ENCODE results near the gene DMP1. TPM values are rescaled to one million over a fixed set of nuclear protein-coding genes. Genes with fewer than 3 reads are reported as not detected.

Gene DMP1
- total and polyA plus RNA-seq, 2 of the 8 experiments (the other 6 are each of a cell fraction or from before 2014, with no cell fraction given) = 0.05 to 0.17 TPM

- Histone ChIP-seq H3K9me3 (ENCODE audit: insufficient read depth in 2 of 2, low read depth in 1 of 2, low read length in 1 of 2) (peaks cover 19 to 26% of the 10 kb centered on the region in 2 experiments), H3K18ac (ENCODE audit: extremely low read depth, low read length) (no peak overlapping the region), H3K23me2 (ENCODE audit: low read depth, low read length) (no peaks in the 10 kb centered on the region), H3K56ac (replicated peaks; ENCODE audit: insufficient read length, low read depth, low read length) (no peak overlapping the region), H2BK20ac (ENCODE audit: low read length) (no peak overlapping the region), H2BK120ac (replicated peaks; ENCODE audit: low read depth, low read length) (no peak overlapping the region), H3K23ac (ENCODE audit: insufficient read length) (no peak overlapping the region), H2BK12ac (ENCODE audit: low read depth, low read length) (no peak overlapping the region), H2BK5ac (ENCODE audit: low read depth, low read length) (no peak overlapping the region), H2BK15ac (ENCODE audit: low read length) (no peak overlapping the region), H3K79me1 (ENCODE audit: low read depth, low read length) (no peaks in the 10 kb centered on the region), H3K79me2 (ENCODE audit: control insufficient read depth in 1 of 2, insufficient read depth in 2 of 2, low read length in 2 of 2) (no peaks in the 10 kb centered on the region), H3K4me3 (ENCODE audit: extremely low read depth in 1 of 4, insufficient read depth in 2 of 4, low read depth in 3 of 4, low read length in 4 of 4) (no peak overlapping the region), H4K8ac (ENCODE audit: extremely low read depth, insufficient read depth, low read length) (no peak overlapping the region), H3K36me3 (ENCODE audit: control insufficient read depth in 2 of 4, insufficient read depth in 4 of 4, low read length in 3 of 4) (peaks cover 0 to 6% (median 0%) of the 10 kb centered on the region in 4 experiments; a peak in 2 of 8 replicates), H3K27ac (ENCODE audit: low read depth, low read length) (no peak overlapping the region), H3K4ac (replicated peaks; ENCODE audit: insufficient read length, low read depth, low read length) (no peak overlapping the region), H3K27me3 (replicated peaks in 1 of 4; ENCODE audit: control insufficient read depth in 3 of 4, extremely low read depth in 1 of 4, insufficient read depth in 3 of 4, low read length in 3 of 4) (no peaks in the 10 kb centered on the region), H4K5ac (ENCODE audit: insufficient read length, low read depth, low read length) (no peak overlapping the region), H2AFZ (ENCODE audit: low read length) (no peak overlapping the region), H3K4me2 (ENCODE audit: insufficient read depth in 1 of 2, low read depth in 2 of 2, low read length in 2 of 2) (no peak overlapping the region), H2AK5ac (ENCODE audit: low read depth, low read length) (no peak overlapping the region), H3K14ac (ENCODE audit: insufficient read length) (no peak overlapping the region), H4K91ac (replicated peaks; ENCODE audit: insufficient read length, low read length) (no peak overlapping the region), H3K9ac (replicated peaks in 1 of 4; ENCODE audit: extremely low read depth in 1 of 4, low read depth in 3 of 4, low read length in 3 of 4) (no peak overlapping the region), H4K20me1 (replicated peaks in 1 of 2; ENCODE audit: control insufficient read depth in 1 of 2, insufficient read depth in 2 of 2, low read length in 2 of 2) (no peaks in the 10 kb centered on the region), H3K4me1 (replicated peaks in 1 of 4; ENCODE audit: control insufficient read depth in 3 of 4, insufficient read depth in 4 of 4, low read length in 3 of 4) (no peaks in the 10 kb centered on the region)
- FAIRE-seq (no peak), DNase-seq (ENCODE audit: low read depth in 1 of 2, low spot score in 2 of 2) (no peak)
- ChIA-PET POLR2A (ENCODE audit: partially characterized antibody) (no interaction called here), CTCF (ENCODE audit: partially characterized antibody) (no interaction called here)
- 87% methylated on average over 3 of the region's 3 CpGs; no CpG with 5 or more reads in 1 of the 2 experiments for WGBS, 2 experiments (ENCODE audit: extremely low coverage in 1 of 2, insufficient coverage in 1 of 2, insufficient read length in 1 of 2, insufficient replicate concordance in 2 of 2, low coverage in 1 of 2, low lambda C conversion rate in 2 of 2, missing lambda C conversion rate in 1 of 2)
- TF ChIP-seq RAD21 (IDR thresholded peaks at IDR 0.05 in 1 of 2, conservative IDR thresholded peaks at IDR 0.05 in 1 of 2; ENCODE audit: low read depth in 2 of 2, low read length in 2 of 2) (no peak), FOSL1 (IDR thresholded peaks at IDR 0.05; ENCODE audit: insufficient read depth, low read depth, low read length) (no peak), NANOG (IDR thresholded peaks at IDR 0.05; ENCODE audit: insufficient read depth, low read depth, low read length, poor library complexity, severe bottlenecking) (no peak), JUND (IDR thresholded peaks at IDR 0.05; ENCODE audit: low read length) (no peak), EP300 (IDR thresholded peaks at IDR 0.05; ENCODE audit: borderline replicate concordance in 1 of 2, low read depth in 2 of 2, low read length in 2 of 2) (no peak), KDM1A (IDR thresholded peaks at IDR 0.05; ENCODE audit: borderline replicate concordance, low read length) (no peak), BACH1 (IDR thresholded peaks at IDR 0.05; ENCODE audit: low read length) (no peak), EZH2 (IDR thresholded peaks at IDR 0.05; ENCODE audit: low read depth, low read length, severe bottlenecking) (no peak), E2F6 (IDR thresholded peaks at IDR 0.05) (no peak), SP2 (IDR thresholded peaks at IDR 0.05; ENCODE audit: low read length) (no peak), YY1 (IDR thresholded peaks at IDR 0.05; ENCODE audit: low read depth, low read length) (no peak), JUN (IDR thresholded peaks at IDR 0.05; ENCODE audit: low read depth, low read length) (no peak), MAX (IDR thresholded peaks at IDR 0.05) (no peak), CEBPB (IDR thresholded peaks at IDR 0.05; ENCODE audit: low read depth, low read length) (no peak)
Observed at GRCh38 chr4:87669373-87669772, 19.3 kb downstream of the DMP1 start.
